Breast epithelium (tissue), 4 donors: ENCODE data around the gene STEAP1B. TPM values are rescaled to one million over a fixed set of nuclear protein-coding genes. Genes with fewer than 3 reads are reported as not detected.

Experiments
- DNase-seq, 2 donors: peaks; one replicate each; pipeline ENCODE4 v3.0.0-alpha.2; 2019; ENCODE audit warnings: low spot score in 2 of 2
- H3K27ac ChIP-seq, 2 donors: fragments of 200-600 bp; sonication (generic) in 1 of 2; one replicate each; pipeline ENCODE4 v1.5.1; 2016 to 2019; ENCODE audit warnings: mild to moderate bottlenecking in 1 of 2
- H3K27me3 ChIP-seq, 2 donors: fragments of 200-600 bp; sonication (generic) in 1 of 2; one replicate each; pipeline versions ENCODE4 v1.5.1 to v1.6.0; 2017 to 2019; ENCODE audit warnings: control low read depth in 1 of 2, mild to moderate bottlenecking in 1 of 2
- H3K36me3 ChIP-seq: fragments of 200-600 bp; one replicate; pipeline ENCODE4 v1.5.1; 2019
- H3K4me1 ChIP-seq, 2 donors: fragments of 200-600 bp; sonication (generic); one replicate each; pipeline ENCODE4 v1.5.1; 2016 to 2019; ENCODE audit warnings: control low read depth in 1 of 2
- H3K4me3 ChIP-seq, 3 donors: fragments of 200-600 bp; sonication (generic); 1 replicate in 2 of 3; 2 replicates in 1 of 3; pipeline ENCODE4 v1.5.1; 2016 to 2019; ENCODE audit warnings: mild to moderate bottlenecking in 3 of 3, moderate library complexity in 2 of 3
- H3K9me3 ChIP-seq, 2 donors: fragments of 200-600 bp; sonication (generic) in 1 of 2; one replicate each; pipeline ENCODE4 v1.5.1; 2016 to 2019; ENCODE audit warnings: control low read depth in 1 of 2
- CTCF ChIP-seq, 3 donors: fragments of 450-650 bp; IDR thresholded peaks; one replicate each; pipeline ENCODE4 v1.5.1; 2016 to 2017; ENCODE audit warnings: antibody characterized with exemption in 3 of 3, mild to moderate bottlenecking in 3 of 3, moderate library complexity in 3 of 3
- POLR2A ChIP-seq: fragments of 450-650 bp; IDR thresholded peaks from one replicate; pipeline ENCODE4 v1.6.1; 2016; ENCODE audit warnings: antibody characterized with exemption, mild to moderate bottlenecking, moderate library complexity
- POLR2AphosphoS5 ChIP-seq, 3 donors: sonication (generic); formaldehyde crosslinking; IDR thresholded peaks; one replicate each; pipeline ENCODE4 v1.6.1; 2017; ENCODE audit warnings: antibody characterized with exemption in 3 of 3
- intact Hi-C: fragments of 100-400 bp; cut with DNase I; formaldehyde crosslinking; loops from one replicate; pipeline ENCODE4 v1.15.1; 2023; ENCODE audit warnings: low total_unique reads
- total RNA-seq, 3 donors: library from RNA; depleted of rRNA; stranded (reverse); fragments of >200 nt; gene quantifications; one replicate each; pipeline ENCODE4 v1.1.0, GENCODE V29; 2016

STEAP1B gene
- total RNA-seq, 3 donors from 2014 or later: 0.32 to 1.0 (median 0.66) TPM

- Histone ChIP-seq H3K9me3 (no peaks in the 10 kb centered on the region), H3K4me1 (peaks cover 4 to 19% of the 10 kb centered on the region in 2 donors), H3K27ac (no peak overlapping the region), H3K36me3 (no peaks in the 10 kb centered on the region), H3K27me3 (no peaks in the 10 kb centered on the region), H3K4me3 (no peak overlapping the region)
- no peak for DNase-seq
- intact Hi-C loops: no loop called here
- TF ChIP-seq POLR2A (no peak), POLR2AphosphoS5 (IDR thresholded peaks at IDR 0.05) (no peak), CTCF (IDR thresholded peaks at IDR 0.05) (no peak)
These were observed 52.2 kb downstream of the STEAP1B start for GRCh38 chr7:22447762-22448161.

- DNase-seq: no peak
- Histone ChIP-seq H3K9me3 (no peaks in the 10 kb centered on the region), H3K27ac (no peak overlapping the region), H3K4me1 (peaks cover 4 to 21% of the 10 kb centered on the region in 2 donors), H3K36me3 (no peaks in the 10 kb centered on the region), H3K27me3 (no peaks in the 10 kb centered on the region), H3K4me3 (no peak overlapping the region)
- TF ChIP-seq POLR2A (no peak), CTCF (IDR thresholded peaks at IDR 0.05) (no peak), POLR2AphosphoS5 (IDR thresholded peaks at IDR 0.05) (no peak)
- intact Hi-C loops: no loop called here
These were observed 53.0 kb downstream of the STEAP1B start for GRCh38 chr7:22447008-22447407.

GRCh38 chr7:22445853-22446252, 54.1 kb downstream of the STEAP1B start:
- Histone ChIP-seq H3K4me3 (no peak overlapping the region), H3K27ac (peak overlapping the region; percentile 85 to 90), H3K9me3 (no peaks in the 10 kb centered on the region), H3K36me3 (no peaks in the 10 kb centered on the region), H3K27me3 (no peaks in the 10 kb centered on the region), H3K4me1 (peaks cover 4 to 21% of the 10 kb centered on the region in 2 donors)
- TF ChIP-seq POLR2AphosphoS5 (IDR thresholded peaks at IDR 0.05) (no peak), CTCF (IDR thresholded peaks at IDR 0.05) (no peak), POLR2A (no peak)
- DNase-seq: no peak
- intact Hi-C loops: no loop called here

- intact Hi-C loops: no loop called here
- TF ChIP-seq CTCF (IDR thresholded peaks at IDR 0.05) (no peak), POLR2AphosphoS5 (IDR thresholded peaks at IDR 0.05) (peak in 2 of 3 donors; percentile 29 to 72)
- Histone ChIP-seq H3K4me1 (peaks cover 4 to 21% of the 10 kb centered on the region in 2 donors), H3K27me3 (no peaks in the 10 kb centered on the region), H3K36me3 (no peaks in the 10 kb centered on the region), H3K9me3 (no peaks in the 10 kb centered on the region), H3K4me3 (peak overlapping the region in 1 of 3 donors; percentile 36), H3K27ac (peak overlapping the region; percentile 85 to 90)
- peak; percentile 60 to 61 for DNase-seq
These were observed 54.7 kb downstream of the STEAP1B start for GRCh38 chr7:22445140-22445743.

- Histone ChIP-seq H3K27ac (peak overlapping the region; percentile 85 to 90), H3K4me1 (peaks cover 4 to 21% of the 10 kb centered on the region in 2 donors), H3K9me3 (no peaks in the 10 kb centered on the region), H3K27me3 (no peaks in the 10 kb centered on the region), H3K36me3 (no peaks in the 10 kb centered on the region), H3K4me3 (no peak overlapping the region)
- peak in 1 of 2 donors; percentile 66 for DNase-seq
- TF ChIP-seq CTCF (IDR thresholded peaks at IDR 0.05) (no peak), POLR2A (no peak), POLR2AphosphoS5 (IDR thresholded peaks at IDR 0.05) (no peak)
- intact Hi-C loops: no loop called here
These were observed 55.6 kb downstream of the STEAP1B start for GRCh38 chr7:22444181-22444971.
